Hematopoietic multipotent progenitor cell treated with erythropoietin and hydrocortisone succinate and interleukin-3 and kit ligand, for 6 days (in vitro differentiated cells): ENCODE data around the gene CD3D.
A peak's percentile ranks its signal among the peaks of the same experiment; 100 is the strongest.

Source experiments
- DNase-seq: peaks from one replicate; pipeline ENCODE4 v3.0.0-alpha.2; 2015

CD3D gene

DNA sequence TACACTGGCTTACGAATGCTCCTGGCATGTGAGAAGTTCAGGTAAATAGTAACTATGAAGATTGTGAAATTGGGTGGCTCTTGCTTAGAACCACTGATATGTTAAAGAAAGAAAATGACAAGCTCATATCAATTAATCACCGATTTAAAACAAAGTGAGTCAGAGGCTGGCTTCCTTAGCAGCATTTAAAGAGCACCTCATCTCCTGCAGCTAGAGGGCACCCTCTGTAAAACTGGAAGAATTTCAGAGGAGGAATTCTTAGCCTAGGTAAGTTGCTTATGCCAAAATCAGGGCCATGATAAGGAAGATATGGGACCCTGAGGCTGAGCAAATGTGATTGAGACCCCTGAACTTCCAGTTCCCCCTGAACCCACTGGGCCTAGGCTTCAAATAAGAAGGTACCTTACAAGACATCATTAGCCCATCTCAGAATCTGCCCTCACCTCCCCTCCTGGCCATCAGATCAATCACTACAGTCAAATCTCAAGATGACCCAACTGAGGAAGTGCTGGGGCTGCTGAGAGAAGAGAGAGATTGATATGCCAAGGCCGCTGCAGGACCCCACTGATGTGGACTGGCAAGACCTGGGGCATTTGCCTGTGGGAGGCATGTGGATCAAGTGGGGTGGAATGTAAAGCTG lies 46.6 kb downstream of the CD3D start:
- DNase-seq: peak; percentile 52

DNA sequence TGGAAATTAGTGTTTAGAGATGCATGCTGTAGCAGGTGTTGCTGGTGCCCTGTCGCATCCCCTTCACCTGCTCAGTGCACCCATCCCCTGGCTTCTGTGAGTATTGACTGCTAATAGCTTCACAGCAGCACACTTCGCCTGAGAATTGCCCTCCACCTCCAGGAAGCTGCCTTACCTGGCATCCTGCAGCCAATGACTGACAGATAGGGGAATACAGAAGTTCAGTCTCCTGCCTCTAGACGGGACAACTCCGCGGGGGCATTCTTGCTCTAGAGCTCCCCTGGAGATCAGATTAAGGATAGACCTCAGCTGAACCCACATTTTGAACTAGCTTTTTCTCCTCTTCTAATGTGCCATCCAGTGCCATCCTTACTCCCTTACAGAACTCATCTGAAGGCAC lies 47.3 kb downstream of the CD3D start:
- DNase-seq: peak; percentile 19

DNA sequence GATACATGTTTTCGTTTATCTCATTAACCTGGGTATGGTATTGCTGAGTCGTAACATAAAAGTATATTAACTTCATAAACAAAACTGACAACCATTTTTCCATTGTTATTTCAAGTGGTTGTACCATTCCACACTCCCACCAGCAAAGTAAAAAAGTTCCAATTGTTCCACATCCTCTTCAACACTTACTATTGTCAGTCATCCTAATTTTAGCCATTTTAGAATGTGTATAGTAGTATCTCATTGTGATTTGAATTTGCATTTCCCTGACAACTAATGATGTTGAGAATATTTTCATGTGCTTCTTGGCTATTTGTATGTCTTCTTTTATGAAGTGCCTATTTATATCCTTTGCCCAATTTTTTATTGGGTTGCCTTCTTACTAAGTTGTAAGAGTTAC lies 48.5 kb downstream of the CD3D start:
- DNase-seq: no peak

DNA sequence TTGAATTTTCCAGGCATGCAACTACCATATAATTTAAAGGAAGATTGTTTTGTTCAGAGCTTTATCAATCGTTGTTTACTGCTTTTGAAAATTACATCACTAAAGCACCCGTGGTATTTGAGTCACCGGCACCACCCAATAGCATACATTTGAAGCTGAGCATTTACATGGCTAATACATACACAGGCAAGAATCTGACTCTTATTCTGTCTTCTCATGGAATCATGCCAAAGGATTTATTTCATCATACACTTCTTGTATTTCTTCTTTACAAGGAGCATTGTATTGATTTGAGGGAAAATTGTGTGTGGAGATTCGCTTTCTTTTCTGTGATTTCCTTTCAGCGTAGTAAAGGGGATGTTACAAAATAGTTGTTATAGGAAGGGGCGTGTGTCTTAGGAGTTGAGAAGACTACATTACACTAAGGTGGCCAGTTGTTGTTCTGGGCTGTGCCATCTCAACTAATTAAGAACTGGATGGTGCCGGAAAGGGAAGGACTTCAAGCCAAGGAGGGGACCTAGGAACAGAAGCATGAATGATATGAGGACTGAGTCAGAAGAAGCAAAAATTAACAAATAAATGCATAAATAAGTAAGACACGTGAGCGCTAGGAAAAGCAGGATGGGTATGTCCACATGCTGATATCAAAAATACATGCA lies 50.9 kb downstream of the CD3D start:
- no peak for DNase-seq

DNA sequence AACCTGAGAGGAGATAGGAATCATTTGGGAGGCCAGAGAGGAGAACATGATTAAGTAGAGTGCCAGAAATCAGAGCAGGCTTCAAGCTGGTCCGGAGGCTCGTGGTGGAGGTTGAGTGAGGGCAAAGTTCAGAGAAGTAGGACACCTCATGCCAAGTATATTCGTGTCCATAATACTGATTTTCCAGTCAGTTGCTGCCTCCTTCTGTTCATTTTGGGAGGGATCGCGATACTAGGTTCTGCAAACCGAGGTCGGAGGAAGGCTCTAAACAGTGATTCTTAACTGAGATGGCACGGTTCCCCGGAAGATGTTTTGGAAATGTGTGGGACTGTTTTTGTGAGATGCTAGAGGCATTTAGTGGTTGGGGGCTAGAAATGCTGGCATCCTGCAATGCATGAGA lies 51.6 kb downstream of the CD3D start:
- DNase-seq: peak; percentile 61

DNA sequence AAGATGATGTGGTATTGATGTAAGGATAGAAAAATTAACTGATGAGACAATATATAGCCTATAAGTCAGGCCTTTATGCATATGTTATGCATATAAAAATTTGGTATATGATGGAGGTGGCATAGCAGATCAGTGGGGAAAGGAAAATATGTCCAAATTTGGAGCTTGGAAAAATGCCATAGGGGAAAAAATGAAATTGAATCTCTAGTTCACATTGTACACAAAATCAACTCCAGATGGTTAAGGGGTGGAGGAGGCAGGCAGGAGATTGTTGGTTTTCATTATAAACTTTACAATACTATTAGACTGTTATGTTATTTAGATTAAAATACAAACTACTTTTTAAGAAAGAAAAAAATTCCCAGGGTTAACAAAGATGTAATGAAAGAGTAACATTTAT lies 53.1 kb downstream of the CD3D start:
- DNase-seq: no peak
